ENCODE measurements around the gene LDB2.

GRCh38 chr4:16591272-16591826 lies 307.1 kb downstream of the LDB2 start:
- TF ChIP-seq, protein P1, sequence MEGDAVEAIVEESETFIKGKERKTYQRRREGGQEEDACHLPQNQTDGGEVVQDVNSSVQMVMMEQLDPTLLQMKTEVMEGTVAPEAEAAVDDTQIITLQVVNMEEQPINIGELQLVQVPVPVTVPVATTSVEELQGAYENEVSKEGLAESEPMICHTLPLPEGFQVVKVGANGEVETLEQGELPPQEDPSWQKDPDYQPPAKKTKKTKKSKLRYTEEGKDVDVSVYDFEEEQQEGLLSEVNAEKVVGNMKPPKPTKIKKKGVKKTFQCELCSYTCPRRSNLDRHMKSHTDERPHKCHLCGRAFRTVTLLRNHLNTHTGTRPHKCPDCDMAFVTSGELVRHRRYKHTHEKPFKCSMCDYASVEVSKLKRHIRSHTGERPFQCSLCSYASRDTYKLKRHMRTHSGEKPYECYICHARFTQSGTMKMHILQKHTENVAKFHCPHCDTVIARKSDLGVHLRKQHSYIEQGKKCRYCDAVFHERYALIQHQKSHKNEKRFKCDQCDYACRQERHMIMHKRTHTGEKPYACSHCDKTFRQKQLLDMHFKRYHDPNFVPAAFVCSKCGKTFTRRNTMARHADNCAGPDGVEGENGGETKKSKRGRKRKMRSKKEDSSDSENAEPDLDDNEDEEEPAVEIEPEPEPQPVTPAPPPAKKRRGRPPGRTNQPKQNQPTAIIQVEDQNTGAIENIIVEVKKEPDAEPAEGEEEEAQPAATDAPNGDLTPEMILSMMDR (IDR thresholded peaks at IDR 0.05), result no peak
- no peak for TF ChIP-seq POLR2A (IDR thresholded peaks at IDR 0.05)
